ENCODE results near the gene PIH1D1.

PIH1D1 gene

DNA sequence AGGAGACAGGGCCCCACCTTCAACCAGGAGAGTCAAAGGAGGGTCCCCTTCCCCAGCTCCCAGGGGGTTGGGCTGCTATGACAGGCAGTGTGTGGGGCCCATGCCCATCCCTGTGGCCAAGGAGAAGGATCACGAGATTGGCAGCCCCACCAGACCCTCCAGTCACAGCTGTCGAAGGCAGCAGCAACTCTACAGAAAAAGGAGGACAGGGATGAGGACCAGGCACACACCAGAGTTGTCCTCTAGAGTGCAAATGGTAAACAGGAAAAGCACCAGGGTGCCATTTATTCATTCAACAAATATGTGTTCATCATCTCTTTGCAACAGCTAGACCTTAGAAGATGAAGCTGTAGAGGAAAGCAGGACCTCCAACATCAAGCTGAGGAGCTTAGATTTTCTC, 32.4 kb downstream of the PIH1D1 start:
- no peak for DNase-seq (ENCODE audit: low read depth)

DNA sequence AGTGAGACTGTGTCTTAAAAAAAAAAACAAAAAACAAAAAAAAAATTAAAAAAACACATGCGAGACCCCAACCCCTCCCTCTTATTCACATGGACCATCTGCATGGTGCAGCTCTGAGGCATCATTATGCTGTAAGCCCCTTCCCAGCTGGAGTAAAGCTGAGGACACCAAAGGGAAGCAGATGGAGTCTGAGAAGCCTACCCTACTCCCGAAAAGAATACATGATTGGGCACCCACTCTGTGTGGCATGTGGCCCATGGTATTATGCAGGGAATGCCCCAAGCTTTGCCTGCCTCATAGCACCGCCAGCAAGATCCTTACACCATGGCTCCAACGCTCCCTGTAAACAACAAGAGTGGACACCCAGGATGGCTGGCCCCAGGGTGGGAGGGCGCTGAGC, 33.1 kb downstream of the PIH1D1 start:
- no peak for DNase-seq (ENCODE audit: low read depth)

DNA sequence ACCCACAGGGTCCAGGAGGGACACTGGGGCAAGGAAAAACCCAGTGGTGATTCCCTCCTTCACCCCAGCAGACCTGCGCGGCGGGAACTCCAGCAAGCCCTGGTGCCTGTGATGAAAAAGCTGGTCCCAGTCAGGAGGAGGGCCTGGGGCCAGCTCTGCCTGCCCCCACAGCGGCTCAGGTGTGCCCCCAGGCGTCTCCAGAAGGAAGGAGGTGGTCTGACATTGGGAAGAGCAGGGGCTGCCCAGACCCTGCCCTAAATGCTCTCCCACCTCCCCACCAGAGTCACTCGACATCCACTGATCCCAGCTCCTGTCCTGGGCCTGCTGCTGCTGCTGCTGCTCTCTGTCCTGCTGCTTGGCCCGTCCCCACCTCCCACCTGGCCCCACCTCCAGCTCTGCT, 34.5 kb downstream of the PIH1D1 start:
- DNase-seq (ENCODE audit: low read depth): no peak

DNA sequence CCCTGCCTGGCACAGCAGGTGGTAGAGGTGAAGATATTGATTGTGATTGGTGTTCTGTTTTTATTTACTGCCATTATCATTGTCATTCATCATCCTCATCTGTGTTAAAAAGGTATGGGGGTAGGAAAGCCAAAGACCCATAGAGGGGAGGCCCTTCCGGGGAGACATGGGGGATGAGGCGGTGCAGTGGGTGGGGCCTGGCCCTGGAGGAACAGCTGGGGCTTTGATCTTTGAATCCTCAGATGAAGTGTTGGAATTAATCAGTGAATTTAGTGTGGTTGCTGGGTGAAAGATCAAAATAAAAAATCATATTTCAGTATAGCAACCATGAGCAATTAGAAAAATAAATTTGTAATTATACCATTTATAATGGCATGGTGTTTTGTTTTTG, 35.8 kb downstream of the PIH1D1 start:
- no peak for DNase-seq (ENCODE audit: low read depth)

DNA sequence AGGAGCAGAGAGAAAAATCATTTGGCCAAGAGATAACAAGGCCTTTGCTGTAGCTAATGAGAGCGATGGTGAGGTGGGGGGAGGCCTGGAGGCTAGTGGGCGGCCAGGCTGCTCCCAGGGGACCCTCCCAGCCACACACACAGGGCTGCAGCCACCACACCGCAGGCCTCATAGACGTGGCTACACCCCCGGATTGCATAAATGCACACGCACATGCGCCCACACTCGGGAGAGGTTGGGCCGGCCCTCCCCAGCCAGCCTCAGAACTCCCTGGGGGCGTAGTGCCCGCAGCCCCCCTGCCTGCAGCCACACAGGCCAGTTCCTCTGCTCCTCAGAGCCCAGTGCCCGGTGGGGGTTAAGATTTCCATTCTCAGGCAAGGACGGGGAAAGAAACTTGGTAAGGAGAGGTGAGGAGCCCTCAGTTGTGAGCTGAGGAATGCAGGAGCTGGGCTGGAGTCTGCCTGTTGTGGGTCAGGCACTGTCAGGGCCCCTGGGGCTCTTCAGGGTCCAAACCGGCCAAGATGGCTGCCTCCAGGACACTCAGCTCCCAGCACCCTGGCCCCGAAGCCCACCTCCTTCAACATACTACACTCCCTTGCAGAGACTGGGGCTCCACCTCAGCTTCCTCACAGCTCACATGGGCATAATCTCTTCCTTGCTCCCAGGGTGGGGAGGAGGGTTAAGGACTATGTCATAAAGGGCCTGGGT, 36.4 kb downstream of the PIH1D1 start:
- no peak for DNase-seq (ENCODE audit: low read depth)

DNA sequence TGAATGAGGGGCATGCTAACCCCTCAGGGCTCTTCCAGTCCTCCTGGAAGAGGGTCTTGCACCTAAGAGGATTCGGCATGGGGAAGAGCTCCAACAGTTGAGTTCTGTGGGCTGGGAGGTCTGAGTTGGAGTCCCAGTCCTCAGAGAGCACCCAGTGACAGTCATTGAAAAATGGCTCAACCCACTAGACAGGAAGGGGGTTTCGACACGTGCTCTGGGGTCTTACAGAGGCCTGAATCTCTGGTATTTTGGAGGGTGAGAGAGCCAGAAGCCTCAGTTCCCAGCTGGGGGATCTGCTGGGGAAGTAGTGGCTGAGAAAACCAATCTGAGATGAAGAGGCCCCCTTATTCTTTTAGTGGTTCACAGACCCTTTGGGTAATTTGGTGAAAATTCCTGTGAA, 37.4 kb downstream of the PIH1D1 start:
- no peak for DNase-seq (ENCODE audit: low read depth)

DNA sequence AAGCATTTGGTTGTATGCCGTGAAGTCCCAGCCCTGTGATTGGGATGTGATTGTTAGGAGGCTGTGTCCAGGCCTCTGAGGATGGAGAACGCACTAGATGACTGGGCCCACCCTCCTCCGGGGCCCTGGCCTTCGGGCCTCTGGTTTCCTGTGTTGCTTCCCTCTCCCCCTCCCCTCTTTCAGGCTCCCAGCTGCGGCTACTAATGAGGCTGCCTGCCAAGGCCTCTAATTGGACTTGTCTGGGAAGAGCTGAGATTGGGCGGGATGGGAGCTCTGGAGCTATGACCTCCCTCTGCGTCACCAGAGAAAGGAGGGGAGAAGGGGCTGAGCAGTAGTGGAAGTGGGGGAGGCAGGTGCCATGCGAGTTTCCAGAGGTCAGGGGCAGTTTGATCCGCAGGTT, 38.3 kb downstream of the PIH1D1 start:
- no peak for DNase-seq (ENCODE audit: low read depth)

DNA sequence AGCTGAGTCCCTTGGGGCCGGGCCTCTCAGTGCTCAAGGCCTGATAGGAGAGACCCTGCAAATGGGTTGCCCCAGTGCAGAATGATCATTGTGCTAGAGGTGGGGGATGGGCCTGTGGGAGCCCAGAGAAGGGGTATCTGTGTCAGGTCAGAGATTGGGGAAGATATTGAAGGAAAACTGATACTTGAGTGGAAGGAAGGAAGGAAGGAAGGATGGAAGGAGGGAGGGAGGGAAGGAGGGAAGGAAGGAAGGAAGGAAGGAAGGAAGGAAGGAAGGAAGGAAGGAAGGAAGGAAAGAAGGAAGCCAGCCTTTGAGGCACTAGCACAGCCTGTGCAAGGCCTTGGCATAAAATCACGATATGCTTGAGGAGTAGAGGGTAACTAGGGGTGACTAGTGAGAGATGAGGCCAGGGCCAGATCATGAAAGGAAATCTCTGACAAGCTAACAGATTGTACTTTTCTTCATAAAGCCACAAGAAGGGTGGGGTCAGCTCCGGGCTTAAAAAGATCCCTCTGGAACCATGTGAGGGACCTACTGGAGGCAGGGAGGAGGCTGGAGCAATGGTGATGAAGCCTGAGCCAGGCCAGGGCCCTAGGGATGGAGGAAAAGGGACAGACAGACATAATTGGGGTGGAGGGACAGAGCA, 39.8 kb downstream of the PIH1D1 start:
- DNase-seq (ENCODE audit: low read depth): no peak

DNA sequence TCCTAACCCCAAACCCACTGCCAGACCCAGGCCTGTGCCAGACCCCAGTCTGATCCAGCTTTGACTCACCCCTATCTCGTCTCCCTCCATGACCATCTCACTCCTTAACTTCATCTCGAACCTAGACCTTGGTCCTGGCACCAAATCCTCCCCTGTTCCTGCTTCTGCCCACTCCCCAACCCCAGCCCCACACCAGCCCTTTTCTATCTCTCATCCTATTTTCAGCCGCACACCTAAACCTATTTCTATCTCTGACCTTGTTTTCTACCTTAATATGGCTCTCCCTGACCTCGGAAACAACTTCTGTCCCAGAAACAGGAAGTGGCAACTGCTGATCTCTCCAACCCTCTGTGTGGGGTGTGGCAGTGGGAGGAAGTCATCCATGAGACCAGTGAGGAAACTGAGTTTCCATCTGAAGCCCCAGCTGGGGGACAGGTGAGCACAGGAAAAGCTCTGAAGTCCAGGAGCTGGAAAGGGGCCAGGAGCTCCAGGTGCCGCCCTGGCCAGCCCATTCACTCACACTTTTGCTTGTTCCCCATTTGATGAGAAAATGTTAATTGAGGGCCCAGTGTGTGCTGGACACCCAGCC, 42.1 kb downstream of the PIH1D1 start:
- DNase-seq (ENCODE audit: low read depth): no peak

DNA sequence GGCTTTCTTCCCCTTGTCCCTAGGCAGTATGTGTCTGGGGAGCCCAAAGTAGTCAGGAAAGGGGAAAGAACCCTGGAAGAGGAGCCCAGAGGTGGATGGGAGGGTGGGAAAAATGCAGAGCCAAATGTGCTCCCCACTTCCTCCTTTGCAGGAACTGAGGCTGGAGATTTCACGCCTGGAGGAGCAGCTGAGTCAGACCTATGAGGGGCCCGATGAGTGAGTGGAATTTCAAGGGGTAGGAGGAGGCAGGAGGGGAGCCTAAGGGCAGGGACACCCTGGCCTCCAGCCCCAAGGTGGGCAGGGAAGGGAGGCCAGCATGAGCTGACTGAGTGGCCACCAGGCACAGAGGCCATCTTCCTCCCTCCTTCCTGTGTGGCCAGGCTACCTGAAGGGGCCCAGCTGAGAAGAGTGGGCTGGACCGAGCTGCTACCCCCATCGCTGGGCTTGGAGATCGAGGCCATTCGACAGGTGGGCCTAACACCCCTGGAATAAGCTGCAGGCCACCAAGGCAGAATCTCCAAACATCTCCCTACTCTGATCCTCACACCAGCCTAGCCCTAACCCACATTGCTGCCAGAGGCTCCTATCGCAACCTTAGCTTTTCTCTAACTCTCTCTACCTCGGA, 42.7 kb downstream of the PIH1D1 start:
- DNase-seq (ENCODE audit: low read depth): no peak

DNA sequence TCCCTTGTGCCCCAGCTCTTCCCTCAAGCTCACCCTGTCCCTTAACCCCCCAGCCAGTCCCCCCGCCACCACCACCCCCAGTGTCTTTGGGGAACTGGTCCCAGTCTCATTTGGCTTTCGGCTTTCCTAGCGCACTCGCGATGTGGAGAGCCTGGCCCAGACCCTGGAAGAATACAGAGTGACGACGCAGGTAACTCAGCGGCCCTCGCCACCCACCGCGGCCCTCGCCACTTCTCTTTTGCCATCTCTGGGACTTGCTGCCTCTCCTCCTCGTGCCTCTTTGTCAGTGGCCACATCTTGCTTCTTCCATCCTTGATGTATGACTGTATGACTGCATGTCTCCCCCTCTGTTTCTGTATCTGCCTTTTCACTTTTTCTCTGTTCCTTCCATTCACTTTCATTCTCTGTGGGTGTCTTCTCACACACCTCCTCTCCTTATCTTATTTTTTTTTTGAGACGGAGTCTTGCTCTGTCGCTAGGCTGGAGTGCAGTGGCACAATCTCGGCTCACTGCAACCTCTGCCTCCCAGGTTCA, 44.1 kb downstream of the PIH1D1 start:
- no peak for DNase-seq (ENCODE audit: low read depth)

DNA sequence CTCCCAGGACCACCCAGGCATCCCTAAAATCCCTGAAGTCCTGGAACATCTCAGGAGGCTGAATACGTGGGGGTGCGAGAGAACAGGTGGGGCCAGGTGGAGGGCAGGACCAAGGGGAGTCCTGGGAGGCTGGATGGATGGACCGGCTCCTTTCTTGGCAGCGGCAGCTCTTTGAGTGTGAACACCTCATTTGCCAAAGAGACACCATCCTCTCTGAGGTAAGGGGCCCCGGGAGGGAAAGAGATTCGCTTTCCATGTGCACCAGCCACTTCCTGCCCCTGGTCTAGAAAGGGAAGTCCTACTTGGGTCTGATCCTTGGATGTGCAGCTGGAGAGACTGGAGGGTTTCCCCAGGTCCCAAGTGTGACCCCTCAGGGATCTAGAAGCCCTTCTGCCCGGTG, 44.5 kb downstream of the PIH1D1 start:
- no peak for DNase-seq (ENCODE audit: low read depth)

DNA sequence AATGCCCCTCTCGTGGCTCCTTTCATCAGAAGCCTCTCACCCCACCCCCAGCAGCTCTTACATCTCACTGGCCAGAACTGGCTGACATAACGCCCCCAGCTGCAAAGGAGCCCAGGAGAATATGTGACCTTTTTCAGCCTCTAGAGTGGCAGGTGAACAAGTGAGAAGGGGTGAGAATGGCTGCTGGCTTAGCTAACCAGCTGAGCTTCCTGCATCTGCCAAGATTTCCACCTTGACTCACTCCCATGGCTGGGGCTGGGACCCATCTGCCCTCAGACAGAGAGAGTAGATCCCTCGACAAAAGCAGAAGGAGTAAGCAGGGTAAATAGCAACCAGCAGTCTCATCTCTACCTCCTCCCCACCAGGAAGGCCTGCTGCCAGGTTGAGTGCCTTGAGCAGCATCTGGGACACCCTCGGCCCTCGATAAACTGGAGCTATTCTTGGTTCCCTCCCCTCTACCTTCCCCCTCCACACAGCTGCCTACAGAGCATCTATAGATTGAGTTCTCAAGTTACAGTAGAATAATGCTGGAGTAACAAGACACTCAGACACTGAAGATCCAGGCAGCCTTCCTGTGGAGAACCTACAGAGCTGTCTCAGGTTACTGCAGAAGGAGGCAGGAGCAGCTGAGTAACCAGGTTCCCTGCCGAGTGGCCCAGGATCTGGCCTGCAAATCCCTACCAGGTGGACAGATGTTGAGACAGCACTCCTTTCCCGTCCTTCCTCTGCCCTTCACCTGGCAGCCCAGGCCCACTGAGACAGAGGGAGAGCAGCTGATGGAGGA, 48.0 kb downstream of the PIH1D1 start:
- DNase-seq (ENCODE audit: low read depth): no peak

DNA sequence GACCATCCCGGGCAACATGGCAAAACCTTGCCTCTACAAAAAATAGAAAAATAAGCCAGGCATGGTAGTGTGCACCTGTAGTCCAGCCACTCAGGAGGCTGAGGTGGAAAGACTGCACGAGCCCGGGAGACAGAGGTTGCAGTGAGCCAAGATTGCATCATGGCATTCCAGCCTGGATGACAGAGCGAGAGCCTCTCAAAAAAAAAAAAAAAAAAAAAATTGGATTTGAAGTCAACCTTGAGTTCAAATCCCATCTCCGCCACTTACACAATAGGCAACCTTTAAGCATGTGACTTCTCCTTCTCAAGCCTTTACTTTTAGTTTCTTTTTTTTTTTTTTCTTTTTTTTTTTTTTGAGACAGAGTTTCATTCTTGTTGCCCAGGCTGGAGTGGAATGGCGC, 51.6 kb downstream of the PIH1D1 start:
- DNase-seq (ENCODE audit: low read depth): no peak

DNA sequence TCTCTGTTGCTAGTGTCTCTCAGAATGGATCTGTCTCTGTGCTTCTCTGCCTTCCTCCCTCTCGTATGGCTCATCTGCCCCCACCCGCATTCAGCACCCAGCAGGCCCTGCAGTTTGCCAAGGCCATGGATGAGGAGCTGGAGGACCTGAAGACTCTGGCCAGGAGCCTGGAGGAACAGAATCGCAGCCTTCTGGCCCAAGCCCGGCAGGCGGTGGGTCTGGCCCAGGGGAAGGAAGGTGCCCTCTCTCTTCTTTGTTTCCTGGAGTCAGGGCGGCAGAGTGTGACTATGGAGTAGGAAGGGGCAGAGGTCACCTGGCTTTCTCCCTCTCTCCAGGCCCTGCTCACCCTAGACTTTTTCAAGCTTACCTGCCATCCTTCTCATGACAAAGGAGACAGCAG, 52.7 kb downstream of the PIH1D1 start:
- no peak for DNase-seq (ENCODE audit: low read depth)

DNA sequence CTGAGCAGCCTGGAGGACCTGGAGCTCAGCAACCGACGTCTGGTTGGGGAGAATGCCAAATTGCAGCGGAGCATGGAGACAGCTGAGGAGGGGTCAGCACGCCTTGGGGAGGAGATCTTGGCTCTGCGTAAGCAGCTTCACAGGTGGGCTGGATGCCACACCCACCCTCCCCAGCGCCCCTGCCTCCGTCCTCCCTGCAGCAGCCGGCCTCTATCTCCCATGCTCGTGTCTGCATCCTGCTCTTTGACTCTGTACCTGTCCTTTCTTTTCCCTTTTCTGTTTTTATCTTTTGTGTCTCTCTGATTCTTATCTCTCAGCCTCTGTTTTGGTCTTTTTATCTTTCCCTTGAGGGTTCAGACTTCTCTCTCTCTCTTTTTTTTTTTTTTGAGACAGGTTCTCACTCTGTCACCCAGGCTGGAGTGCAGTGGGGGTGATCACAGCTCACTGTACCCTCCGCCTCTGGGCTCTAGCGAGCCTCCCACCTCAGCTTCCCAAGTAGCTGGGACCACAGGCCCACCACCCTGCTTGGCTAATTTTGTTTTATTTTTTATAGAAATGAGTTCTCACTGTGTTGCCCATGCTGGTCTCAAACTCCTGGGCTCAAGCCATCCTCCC, 53.5 kb downstream of the PIH1D1 start:
- DNase-seq (ENCODE audit: low read depth): no peak

DNA sequence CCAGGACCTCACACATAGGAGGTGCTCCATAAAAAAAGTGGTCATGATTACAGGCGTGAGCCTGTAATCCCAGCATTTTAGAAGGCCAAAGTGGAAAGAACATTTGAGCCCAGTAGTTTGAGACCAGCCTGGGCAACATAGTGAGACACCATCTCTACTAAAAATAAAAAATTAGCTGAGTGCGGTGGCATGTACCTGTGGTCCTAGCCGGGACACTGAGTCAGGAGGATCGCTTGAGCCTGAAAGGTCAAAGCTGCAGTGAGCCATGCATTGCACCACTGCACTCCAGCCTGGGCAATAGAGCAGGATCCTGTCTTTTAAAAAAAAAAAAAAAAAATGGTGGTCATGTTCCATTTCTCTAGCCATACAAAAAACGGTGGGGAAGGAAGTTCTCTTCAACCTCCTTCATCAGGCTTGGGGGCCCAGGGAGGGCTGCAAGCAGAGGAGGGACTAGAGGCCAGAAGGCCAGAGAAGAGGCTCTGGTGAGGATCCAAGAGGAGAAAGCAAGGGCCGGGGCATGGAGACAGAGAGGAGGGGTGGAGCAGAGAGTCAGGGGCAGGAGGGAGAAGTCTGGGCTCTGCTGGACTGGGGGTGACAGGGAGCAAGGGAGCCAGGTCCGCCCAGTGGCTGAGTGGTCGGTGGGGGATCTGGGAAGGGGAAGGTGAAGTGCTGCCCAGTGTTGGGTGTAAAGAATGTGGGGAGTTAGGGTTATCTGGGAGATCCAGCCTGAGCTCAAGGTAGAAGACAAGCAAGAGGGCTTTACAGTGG, 54.7 kb downstream of the PIH1D1 start:
- no peak for DNase-seq (ENCODE audit: low read depth)
